ENCODE results near the gene MYO16. TPM values are rescaled to one million over a fixed set of nuclear protein-coding genes. Genes with fewer than 3 reads are reported as not detected.

Gene MYO16
- total RNA-seq, 4 donors from 2014 or later = 0.06 to 0.07 TPM; not detected in 2

DNA sequence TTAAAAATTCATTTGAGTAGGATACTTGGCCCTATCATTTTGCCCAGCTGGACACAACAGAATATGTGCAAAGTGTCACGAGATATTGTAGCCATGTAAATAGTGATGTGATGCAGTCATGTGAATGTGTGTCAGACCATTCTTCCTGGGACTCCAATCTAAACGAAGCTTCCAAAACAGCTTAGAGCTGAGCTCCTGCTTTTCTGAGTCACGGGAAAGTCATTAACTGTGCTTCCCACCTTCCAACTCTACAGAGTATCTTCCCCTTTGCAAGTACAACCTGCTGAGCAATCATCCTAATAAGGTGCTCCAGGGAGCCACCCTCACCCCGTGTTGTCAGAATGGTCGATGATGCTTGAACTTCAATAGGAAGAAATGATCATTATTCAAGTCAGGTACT is 294.7 kb downstream of the MYO16 start:
- H3K4me3 ChIP-seq (ENCODE audit: low read depth, poor library complexity, severe bottlenecking) = no peak overlapping the region
- 71 to 85% methylated on average over 5 of the region's 5 CpGs for WGBS, 2 donors
- intact Hi-C loops (cut with DNase I; ENCODE audit: low total_unique reads) = no loop called here
- TF ChIP-seq POLR2A (IDR thresholded peaks at IDR 0.05) = no peak
- TF ChIP-seq, protein P1, sequence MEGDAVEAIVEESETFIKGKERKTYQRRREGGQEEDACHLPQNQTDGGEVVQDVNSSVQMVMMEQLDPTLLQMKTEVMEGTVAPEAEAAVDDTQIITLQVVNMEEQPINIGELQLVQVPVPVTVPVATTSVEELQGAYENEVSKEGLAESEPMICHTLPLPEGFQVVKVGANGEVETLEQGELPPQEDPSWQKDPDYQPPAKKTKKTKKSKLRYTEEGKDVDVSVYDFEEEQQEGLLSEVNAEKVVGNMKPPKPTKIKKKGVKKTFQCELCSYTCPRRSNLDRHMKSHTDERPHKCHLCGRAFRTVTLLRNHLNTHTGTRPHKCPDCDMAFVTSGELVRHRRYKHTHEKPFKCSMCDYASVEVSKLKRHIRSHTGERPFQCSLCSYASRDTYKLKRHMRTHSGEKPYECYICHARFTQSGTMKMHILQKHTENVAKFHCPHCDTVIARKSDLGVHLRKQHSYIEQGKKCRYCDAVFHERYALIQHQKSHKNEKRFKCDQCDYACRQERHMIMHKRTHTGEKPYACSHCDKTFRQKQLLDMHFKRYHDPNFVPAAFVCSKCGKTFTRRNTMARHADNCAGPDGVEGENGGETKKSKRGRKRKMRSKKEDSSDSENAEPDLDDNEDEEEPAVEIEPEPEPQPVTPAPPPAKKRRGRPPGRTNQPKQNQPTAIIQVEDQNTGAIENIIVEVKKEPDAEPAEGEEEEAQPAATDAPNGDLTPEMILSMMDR (IDR thresholded peaks at IDR 0.05) = no peak
- DNase-seq (ENCODE audit: low spot score in 2 of 2) = no peak

DNA sequence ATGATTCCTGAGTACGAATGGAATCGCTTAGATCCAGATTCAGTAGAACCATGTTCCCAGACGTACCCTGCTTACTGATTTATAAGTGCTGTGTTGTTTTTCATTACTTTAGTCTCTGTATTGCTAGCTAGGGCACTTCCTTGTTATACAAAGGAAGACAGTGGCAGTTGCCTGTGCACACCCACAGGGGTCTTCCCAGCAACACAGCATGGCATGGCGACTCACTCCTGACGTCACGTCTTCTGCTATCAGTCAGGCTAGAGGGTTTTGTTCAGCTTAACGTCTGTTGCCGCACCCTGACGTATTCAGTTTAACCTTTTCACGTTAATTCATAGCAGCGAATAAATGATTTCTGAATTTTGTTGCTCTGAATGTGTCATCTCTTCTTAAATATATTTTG is 295.1 kb downstream of the MYO16 start:
- TF ChIP-seq, protein P1 (IDR thresholded peaks at IDR 0.05) = no peak
- TF ChIP-seq POLR2A (IDR thresholded peaks at IDR 0.05) = no peak
- no peak for DNase-seq (ENCODE audit: low spot score in 2 of 2)
- WGBS, 2 donors = 94% methylated on average over 11 of the region's 11 CpGs
- no peak overlapping the region for H3K4me3 ChIP-seq (ENCODE audit: low read depth, poor library complexity, severe bottlenecking)
- intact Hi-C loops (cut with DNase I; ENCODE audit: low total_unique reads) = no loop called here

DNA sequence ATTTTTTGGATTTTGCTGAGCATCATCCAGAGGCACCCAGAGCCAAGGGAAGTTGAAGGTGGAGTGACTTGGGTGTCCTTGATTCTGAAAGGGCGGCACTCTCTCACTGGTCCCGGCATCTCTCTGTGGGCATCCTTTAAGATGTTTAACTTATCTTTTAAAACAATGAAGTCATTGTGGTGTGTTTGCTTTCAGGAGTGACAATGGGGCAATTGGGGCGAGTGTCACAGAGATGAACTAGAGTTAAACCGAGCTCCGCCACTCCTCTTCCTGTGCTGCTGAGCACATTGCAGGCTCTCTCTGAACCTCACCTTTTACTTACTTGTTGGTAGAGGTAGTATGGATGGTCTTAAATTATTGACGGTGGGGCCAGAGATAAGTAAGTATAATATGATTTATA is 295.7 kb downstream of the MYO16 start:
- WGBS, 2 donors = 89 to 95% methylated on average over 6 of the region's 6 CpGs
- DNase-seq (ENCODE audit: low spot score in 2 of 2) = no peak
- no peak for TF ChIP-seq POLR2A (IDR thresholded peaks at IDR 0.05)
- TF ChIP-seq, protein P1 (IDR thresholded peaks at IDR 0.05) = no peak

DNA sequence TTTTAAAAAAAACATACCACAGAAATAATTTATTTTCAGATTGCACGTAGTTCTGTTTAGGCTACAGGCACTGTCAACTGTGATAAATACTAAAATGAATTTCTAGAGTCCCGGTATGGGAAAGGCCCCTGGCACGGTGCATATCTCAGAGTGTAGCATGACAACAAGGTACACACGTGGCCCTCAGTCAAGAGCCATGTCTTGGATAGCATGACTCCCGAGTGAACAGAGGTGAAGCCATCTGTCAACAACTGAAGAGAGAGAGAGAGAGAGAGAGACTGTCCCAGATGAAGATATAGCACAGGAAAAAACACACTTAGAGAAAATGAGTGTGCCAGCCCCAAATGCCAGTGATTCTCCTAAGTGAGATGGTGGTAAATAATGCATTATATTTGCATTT is 297.5 kb downstream of the MYO16 start:
- intact Hi-C loops (cut with DNase I; ENCODE audit: low total_unique reads) = no loop called here
- WGBS, 2 donors = 43 to 60% methylated on average over 5 of the region's 5 CpGs
- no peak for DNase-seq (ENCODE audit: low spot score in 2 of 2)
- no peak for TF ChIP-seq POLR2A (IDR thresholded peaks at IDR 0.05)
- TF ChIP-seq, protein P1 (IDR thresholded peaks at IDR 0.05) = no peak
- H3K4me3 ChIP-seq (ENCODE audit: low read depth, poor library complexity, severe bottlenecking) = no peak overlapping the region

More for the DNA sequence above, 295.7 kb downstream of the MYO16 start:
- no peak overlapping the region for H3K4me3 ChIP-seq (ENCODE audit: low read depth, poor library complexity, severe bottlenecking)
- intact Hi-C loops (cut with DNase I; ENCODE audit: low total_unique reads) = no loop called here

DNA sequence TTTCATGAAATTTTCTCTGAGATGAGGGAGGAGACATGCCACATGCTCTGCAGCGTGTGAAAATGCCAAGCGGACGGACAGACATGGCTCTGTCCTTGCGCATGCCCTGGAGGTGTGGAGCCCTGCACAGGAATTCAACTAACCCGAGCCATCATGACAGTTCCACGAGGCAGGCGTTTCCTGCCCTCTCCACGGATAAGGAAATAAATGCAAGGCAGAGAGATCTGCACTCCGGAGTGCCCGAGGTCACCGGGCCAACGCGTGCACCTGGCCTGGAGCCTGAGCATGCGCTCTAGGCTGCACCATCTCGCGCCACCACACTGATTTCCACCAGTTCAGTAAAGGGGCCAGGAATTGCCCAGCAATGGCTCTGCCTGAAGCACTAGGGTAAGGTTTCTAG is 298.2 kb downstream of the MYO16 start:
- intact Hi-C loops (cut with DNase I; ENCODE audit: low total_unique reads) = no loop called here
- 83 to 91% methylated on average over 16 of the region's 16 CpGs for WGBS, 2 donors
- no peak for DNase-seq (ENCODE audit: low spot score in 2 of 2)
- TF ChIP-seq, protein P1 (IDR thresholded peaks at IDR 0.05) = no peak
- no peak for TF ChIP-seq POLR2A (IDR thresholded peaks at IDR 0.05)
- no peak overlapping the region for H3K4me3 ChIP-seq (ENCODE audit: low read depth, poor library complexity, severe bottlenecking)

DNA sequence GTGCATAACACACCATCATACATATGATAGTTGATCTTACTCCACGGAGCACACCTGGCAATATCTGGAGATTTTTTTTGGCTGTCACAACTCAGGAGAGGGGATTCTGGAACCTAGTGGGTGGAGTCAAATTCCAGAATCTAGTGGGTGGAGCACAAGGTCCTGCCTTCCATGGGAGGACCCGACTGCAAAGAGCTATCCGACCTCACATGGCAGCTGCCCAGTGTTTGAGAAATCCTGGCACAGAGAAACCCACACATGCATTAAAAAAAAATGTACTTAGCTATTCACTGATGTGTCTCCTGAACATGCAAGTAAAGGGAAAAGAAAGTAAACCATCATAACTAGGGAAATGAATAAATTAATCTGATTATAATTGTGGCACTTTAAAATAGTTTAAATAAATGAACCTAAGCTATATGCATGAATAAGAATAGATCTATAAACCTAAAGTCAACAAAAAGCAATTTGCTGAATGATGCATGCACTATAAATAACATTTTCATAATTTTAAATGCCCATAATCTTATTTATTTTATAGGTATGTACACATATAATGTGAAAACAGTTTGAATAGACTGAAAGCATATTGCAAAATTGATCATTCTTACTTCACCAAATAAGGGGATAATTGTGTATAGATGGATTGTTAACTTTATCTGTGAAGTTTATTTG is 300.3 kb downstream of the MYO16 start:
- DNase-seq (ENCODE audit: low spot score in 2 of 2) = no peak
- intact Hi-C loops (cut with DNase I; ENCODE audit: low total_unique reads) = no loop called here
- WGBS, 2 donors = 29% methylated on average over 3 of the region's 3 CpGs
- H3K4me3 ChIP-seq (ENCODE audit: low read depth, poor library complexity, severe bottlenecking) = no peak overlapping the region
- TF ChIP-seq, protein P1 (IDR thresholded peaks at IDR 0.05) = no peak
- no peak for TF ChIP-seq POLR2A (IDR thresholded peaks at IDR 0.05)
